GM12891 (cell line): ENCODE measurements around the gene RTTN.

Experiments used
- POLR2A ChIP-seq: IDR thresholded peaks from 2 replicates; pipeline ENCODE4 v1.6.1; 2011; ENCODE audit warnings: low read depth, low read length, control low read depth
- POLR2AphosphoS5 ChIP-seq: IDR thresholded peaks from 2 replicates; pipeline ENCODE4 v1.6.1; 2011; ENCODE audit warnings: low read depth, low read length, control low read depth
- TAF1 ChIP-seq: IDR thresholded peaks from 2 replicates; pipeline ENCODE4 v1.6.1; 2011; ENCODE audit warnings: low read depth, low read length, control low read depth

DNA sequence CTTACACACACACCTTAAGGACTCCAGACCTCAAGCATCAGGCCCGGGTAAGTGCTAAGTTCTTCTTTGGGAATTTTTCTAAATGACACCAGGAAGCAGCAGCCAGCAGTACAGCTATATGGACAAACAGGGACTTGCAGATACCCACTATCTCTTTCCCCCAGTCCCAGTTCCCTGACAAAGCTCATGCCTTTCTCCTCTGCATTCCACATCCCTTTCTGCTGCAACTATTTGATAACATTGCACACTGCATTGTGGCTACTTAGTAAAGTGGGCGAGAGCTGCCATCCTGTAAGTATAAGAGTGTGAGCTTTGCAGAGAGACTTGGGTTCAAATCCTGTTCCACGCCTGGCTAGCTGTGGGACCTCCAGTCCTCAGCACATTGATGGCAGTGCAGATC lies 243.8 kb downstream of the RTTN start:
- no peak for TF ChIP-seq POLR2AphosphoS5
- no peak for TF ChIP-seq POLR2A
- no peak for TF ChIP-seq TAF1
